Measurements from ENCODE around the gene SLC35F4.

- TF ChIP-seq CTCF (conservative IDR thresholded peaks at IDR 0.05; ENCODE audit: low read length) (no peak), EZH2phosphoT487 (IDR thresholded peaks at IDR 0.05; ENCODE audit: borderline replicate concordance) (no peak)
Observed at GRCh38 chr14:57761800-57762199, 104.1 kb downstream of the SLC35F4 start.
